GM23338 (cell line): ENCODE results near the gene SORCS2. TPM values are rescaled to one million over a fixed set of nuclear protein-coding genes. Genes with fewer than 3 reads are reported as not detected.

ENCODE experiments used
- ATAC-seq: fragments of 200-7000 bp; cut with Tn5 transposase; 3 replicates; pipeline ENCODE4 v1.9.1; 2020
- DNase-seq: peaks from one replicate; pipeline ENCODE4 v3.0.0-alpha.2; 2015; ENCODE audit warnings: low spot score
- H2AFZ ChIP-seq: fragments of 200-600 bp; sonication (generic); 2 replicates; pipeline ENCODE4 v1.8.0; 2016; ENCODE audit warnings: antibody characterized with exemption, mild to moderate bottlenecking, moderate library complexity
- H3F3A ChIP-seq: fragments of 200-600 bp; sonication (generic); replicated peaks from 2 replicates; pipeline ENCODE4 v1.8.0; 2017; ENCODE audit warnings: antibody characterized with exemption, mixed run types, low read depth
- H3K27ac ChIP-seq: fragments of 200-600 bp; sonication (generic); 2 replicates; pipeline ENCODE4 v1.6.1; 2016; ENCODE audit warnings: low read depth
- H3K27me3 ChIP-seq: fragments of 200-600 bp; sonication (generic); 2 replicates; pipeline ENCODE4 v1.8.0; 2016; ENCODE audit warnings: mild to moderate bottlenecking, mixed run types, moderate library complexity; ENCODE audit not compliant: insufficient read depth
- H3K36me3 ChIP-seq: fragments of 200-600 bp; sonication (generic); 2 replicates; pipeline ENCODE4 v1.8.0; 2016; ENCODE audit warnings: mild to moderate bottlenecking; ENCODE audit not compliant: insufficient read depth
- H3K4me1 ChIP-seq: fragments of 200-600 bp; sonication (generic); 2 replicates; pipeline ENCODE4 v1.8.0; 2016; ENCODE audit warnings: mild to moderate bottlenecking, moderate library complexity; ENCODE audit not compliant: insufficient read depth
- H3K4me2 ChIP-seq: fragments of 200-600 bp; sonication (generic); 2 replicates; pipeline ENCODE4 v1.7.1; 2017; ENCODE audit warnings: mixed run types
- H3K4me3 ChIP-seq: fragments of 200-600 bp; sonication (generic); 2 replicates; pipeline ENCODE4 v1.6.1; 2016; ENCODE audit warnings: mixed run types
- H3K79me2 ChIP-seq: fragments of 200-600 bp; sonication (generic); replicated peaks from 2 replicates; pipeline ENCODE4 v1.8.0; 2017; ENCODE audit warnings: mild to moderate bottlenecking; ENCODE audit not compliant: insufficient read depth
- H3K9me2 ChIP-seq: fragments of 200-600 bp; sonication (generic); 2 replicates; pipeline ENCODE4 v1.8.0; 2017; ENCODE audit not compliant: insufficient read depth
- H4K20me1 ChIP-seq: fragments of 200-600 bp; sonication (generic); replicated peaks from 2 replicates; pipeline ENCODE4 v1.8.0; 2017; ENCODE audit warnings: mild to moderate bottlenecking; ENCODE audit not compliant: insufficient read depth
- H3K27ac Mint-ChIP-seq: 2 replicates; pipeline ENCODE4 v1.8.0; 2020; ENCODE audit warnings: inconsistent platforms, mild to moderate bottlenecking, moderate library complexity, mixed read lengths
- H3K27me3 Mint-ChIP-seq: 3 replicates; pipeline ENCODE4 v1.8.0; 2022; ENCODE audit warnings: low read depth, mild to moderate bottlenecking, moderate library complexity, mixed read lengths, inconsistent platforms; ENCODE audit not compliant: insufficient read depth, poor library complexity
- H3K36me3 Mint-ChIP-seq: 3 replicates; pipeline ENCODE4 v1.8.0; 2021; ENCODE audit warnings: low read depth, mild to moderate bottlenecking, inconsistent platforms, moderate library complexity, mixed read lengths
- H3K4me1 Mint-ChIP-seq: 3 replicates; pipeline ENCODE4 v1.8.0; 2020; ENCODE audit warnings: mild to moderate bottlenecking, inconsistent platforms, mixed read lengths
- H3K4me3 Mint-ChIP-seq: 3 replicates; pipeline ENCODE4 v1.8.0; 2021; ENCODE audit warnings: moderate library complexity, mild to moderate bottlenecking, inconsistent platforms, mixed read lengths
- H3K9me3 Mint-ChIP-seq: 3 replicates; pipeline ENCODE4 v1.8.0; 2020; ENCODE audit warnings: moderate library complexity, mild to moderate bottlenecking, inconsistent platforms, mixed read lengths
- CREB1 ChIP-seq: fragments of 250-450 bp; sonication (Bioruptor Pico); IDR thresholded peaks from 2 replicates; pipeline ENCODE4 v1.5.0; 2020; ENCODE audit warnings: low read depth, mild to moderate bottlenecking, moderate library complexity
- CTCF ChIP-seq, 2 experiments: fragments of 200-600 bp in 1 of 2; sonication (generic) in 1 of 2; conservative IDR thresholded peaks; 2 replicates each; pipeline versions ENCODE4 v1.5.1 to v1.6.1; 2016 to 2017; ENCODE audit warnings: antibody characterized with exemption in 2 of 2, low read depth in 2 of 2, mild to moderate bottlenecking in 2 of 2, moderate library complexity in 1 of 2
- ETS1 ChIP-seq: IDR thresholded peaks from 2 replicates; pipeline ENCODE4 v1.6.1; 2016; ENCODE audit warnings: antibody characterized with exemption
- EZH2 ChIP-seq: fragments of 200-600 bp; sonication (generic); IDR thresholded peaks from one replicate; pipeline ENCODE4 v1.8.0; 2017; ENCODE audit warnings: antibody characterized with exemption, mild to moderate bottlenecking, low read depth; ENCODE audit not compliant: unreplicated experiment
- EZH2phosphoT487 ChIP-seq: fragments of 200-600 bp; sonication (generic); IDR thresholded peaks from one replicate; pipeline ENCODE4 v1.8.1; 2018; ENCODE audit warnings: antibody characterized with exemption; ENCODE audit not compliant: unreplicated experiment
- JUNB ChIP-seq: IDR thresholded peaks from one replicate; pipeline ENCODE4 v1.6.1; 2016; ENCODE audit warnings: antibody characterized with exemption; ENCODE audit not compliant: unreplicated experiment
- NANOG ChIP-seq: IDR thresholded peaks from 2 replicates; pipeline ENCODE4 v1.6.1; 2016; ENCODE audit warnings: antibody characterized with exemption, borderline replicate concordance
- POLR2AphosphoS5 ChIP-seq: IDR thresholded peaks from 2 replicates; pipeline ENCODE4 v1.6.1; 2016; ENCODE audit warnings: antibody characterized with exemption, low read depth
- REST ChIP-seq: IDR thresholded peaks from one replicate; pipeline ENCODE4 v1.6.1; 2018; ENCODE audit warnings: antibody characterized with exemption; ENCODE audit not compliant: unreplicated experiment
- STAT1 ChIP-seq: IDR thresholded peaks from one replicate; pipeline ENCODE4 v1.6.1; 2016; ENCODE audit warnings: antibody characterized with exemption; ENCODE audit not compliant: unreplicated experiment
- ZNF114 ChIP-seq: fragments of 250-450 bp; sonication (Bioruptor Pico); IDR thresholded peaks from 2 replicates; pipeline ENCODE4 v1.5.0; 2020; ENCODE audit warnings: mild to moderate bottlenecking, moderate library complexity
- ZNF331 ChIP-seq: fragments of 250-450 bp; sonication (Bioruptor Pico); IDR thresholded peaks from 2 replicates; pipeline ENCODE4 v1.5.0; 2020; ENCODE audit warnings: low read depth, mild to moderate bottlenecking, moderate library complexity
- ZNF462 ChIP-seq: fragments of 250-450 bp; sonication (Bioruptor Pico); IDR thresholded peaks from 2 replicates; pipeline ENCODE4 v1.5.0; 2020; ENCODE audit warnings: mild to moderate bottlenecking, moderate library complexity
- polyA plus RNA-seq: library from polyadenylated mRNA; unstranded; fragments of >200 nt; fragmentation: Nextera tagmentation; extraction: Ambion mirVana; gene quantifications from 2 replicates; pipeline ENCODE4 v1.2.1, GENCODE V29; 2016
- total RNA-seq: library from RNA; depleted of rRNA; stranded (reverse); fragments of >200 nt; shearing (Covaris generic); gene quantifications from 2 replicates; pipeline ENCODE4 v1.2.3, GENCODE V29; 2014

The SORCS2 gene
- total and polyA plus RNA-seq, 2 experiments from 2014 or later: 0.47 to 2.4 TPM

- H3K4me2 ChIP-seq: no peak overlapping the region
- H3K36me3 ChIP-seq: peaks cover 7% of the 10 kb centered on the region
- no peaks in the 10 kb centered on the region for H3K79me2 ChIP-seq
- H4K20me1 ChIP-seq: no peaks in the 10 kb centered on the region; the same call in 1 of the 2 replicates
- no peaks in the 10 kb centered on the region for H3K4me1 ChIP-seq
- no peak overlapping the region for H3K4me3 Mint-ChIP-seq
- H3K4me3 ChIP-seq: no peak overlapping the region
- H3K27me3 Mint-ChIP-seq: peaks cover 1% of the 10 kb centered on the region
- H3K9me3 Mint-ChIP-seq: no peaks in the 10 kb centered on the region
- ATAC-seq: no peak
- H3K4me1 Mint-ChIP-seq: no peaks in the 10 kb centered on the region
- H3K27ac ChIP-seq: no peak overlapping the region
- H3K27ac Mint-ChIP-seq: no peak overlapping the region
- no peak for DNase-seq
- H3K36me3 Mint-ChIP-seq: peaks cover 8% of the 10 kb centered on the region
- TF ChIP-seq CREB1 (no peak), POLR2AphosphoS5 (no peak), CTCF (conservative IDR thresholded peaks at IDR 0.05; ENCODE audit: low read depth in 2 of 2) (no peak), STAT1 (no peak), JUNB (no peak), ZNF462 (no peak), REST (no peak), EZH2 (no peak), ZNF331 (CRISPR knock-in tag) (no peak), NANOG (no peak), ETS1 (no peak), ZNF114 (CRISPR knock-in tag) (no peak), EZH2phosphoT487 (no peak)
- no peaks in the 10 kb centered on the region for H3F3A ChIP-seq
- no peak overlapping the region for H2AFZ ChIP-seq
- no peaks in the 10 kb centered on the region for H3K27me3 ChIP-seq
- H3K9me2 ChIP-seq: no peaks in the 10 kb centered on the region
Measured at GRCh38 chr4:7784131-7784870, 592.0 kb downstream of the SORCS2 start.
